Measurements from ENCODE around the gene SH2D5.

- TF ChIP-seq TAF1 (IDR thresholded peaks at IDR 0.05; ENCODE audit: low read depth) (no peak), MAX (IDR thresholded peaks at IDR 0.05) (no peak)
These were observed 37.0 kb downstream of the SH2D5 start for GRCh38 chr1:20695515-20695914.

Measured in Ishikawa (cell line).